NCI-H1417 (cell line): ENCODE measurements around the gene VAPA.

ENCODE experiments used
- DNase-seq, 3 experiments: peaks; one replicate each; lab custom pipeline; 2025; lab: John Stamatoyannopoulos, UW

Gene VAPA

DNA sequence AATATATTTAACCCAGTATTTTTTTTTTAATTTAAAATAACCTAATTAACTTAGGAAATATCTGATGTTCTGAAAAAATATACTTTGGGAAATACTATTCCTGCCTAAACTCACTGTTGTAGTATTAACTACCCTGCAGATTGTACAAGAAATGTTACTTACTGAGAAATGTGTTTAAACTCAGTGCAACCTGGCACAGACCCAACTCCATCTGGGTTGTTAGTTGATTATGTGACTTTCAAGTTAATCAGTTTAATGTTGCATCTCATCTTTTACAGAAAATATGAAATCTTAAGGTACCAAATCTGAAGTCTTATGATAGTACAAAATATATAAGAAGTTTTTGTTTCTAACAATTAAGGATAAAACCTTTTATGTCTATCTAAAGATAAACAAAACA lies 27.3 kb downstream of the VAPA start:
- peak in 1 of 3 experiments; percentile 14 for DNase-seq

DNA sequence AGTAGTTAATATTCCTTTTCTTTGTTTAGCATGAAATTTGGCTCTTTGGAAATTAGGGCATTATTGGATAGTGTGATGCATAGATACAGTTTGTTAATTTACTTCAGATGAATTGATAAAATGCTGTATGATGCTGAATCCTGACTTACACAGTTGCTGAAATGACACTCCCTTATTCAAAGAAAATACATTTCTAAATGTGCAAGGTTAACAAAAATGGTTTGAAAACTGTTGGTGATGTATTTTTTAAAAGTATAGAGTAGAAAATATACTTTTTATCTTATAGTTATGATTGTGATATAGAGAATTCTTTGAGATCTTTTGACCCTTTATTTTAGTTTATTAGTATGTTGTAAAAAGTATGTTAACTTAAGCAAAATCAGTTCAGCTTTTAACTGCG lies 27.8 kb downstream of the VAPA start:
- DNase-seq = no peak

DNA sequence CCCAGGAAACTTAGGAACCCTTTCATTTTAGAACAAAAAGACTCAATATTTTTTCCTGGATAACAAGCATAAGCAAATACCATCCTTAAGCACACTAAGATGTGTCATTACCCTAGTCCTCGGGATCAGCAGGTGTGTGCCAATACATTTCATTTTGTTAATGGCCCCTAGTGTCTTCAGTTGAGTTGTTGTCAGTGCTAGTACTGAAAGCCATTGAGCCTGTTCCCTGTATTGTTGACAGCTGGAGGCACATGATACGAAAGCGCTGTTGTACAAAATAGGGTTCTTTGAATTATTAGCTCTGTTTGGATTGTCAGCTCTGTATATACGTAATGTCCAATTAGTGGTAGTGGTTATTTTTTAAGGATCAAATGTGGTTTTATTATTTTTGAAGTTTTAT lies 29.5 kb downstream of the VAPA start:
- DNase-seq = peak; percentile 16 to 89 (median 40)

DNA sequence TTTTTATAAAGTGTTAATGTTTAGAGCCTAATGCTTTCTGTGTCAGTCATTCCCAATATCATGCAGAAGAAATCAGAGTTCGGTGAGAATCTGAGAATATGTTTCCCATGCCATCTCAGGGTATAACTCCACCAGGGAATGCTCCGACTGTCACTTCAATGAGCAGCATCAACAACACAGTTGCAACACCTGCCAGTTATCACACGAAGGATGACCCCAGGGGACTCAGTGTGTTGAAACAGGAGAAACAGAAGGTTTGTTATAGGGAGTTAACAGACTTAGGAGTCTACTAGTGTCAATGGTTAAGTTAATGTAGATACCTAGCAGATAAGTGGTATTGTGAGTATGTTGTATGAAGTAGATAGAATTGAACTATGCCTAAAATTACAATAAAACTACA lies 31.0 kb downstream of the VAPA start:
- peak in 1 of 3 experiments; percentile 25 for DNase-seq

DNA sequence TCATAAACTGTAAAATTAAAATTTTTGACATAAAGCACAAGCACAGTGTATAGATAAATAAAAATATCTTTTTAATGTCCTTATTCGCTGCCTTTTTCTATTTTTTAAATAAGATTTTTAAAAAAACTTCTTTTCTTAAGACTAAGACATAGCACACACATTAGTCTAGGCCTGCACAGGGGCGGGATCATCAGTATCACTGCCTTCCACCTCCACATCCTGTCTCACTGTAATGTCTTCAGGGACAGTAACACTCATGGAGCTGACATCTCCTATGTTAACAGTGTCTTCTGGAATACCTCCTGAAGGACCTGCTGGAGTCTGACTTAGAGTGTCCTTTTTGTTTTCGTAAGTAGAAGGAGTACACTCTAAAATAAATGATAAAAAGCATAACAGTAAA lies 33.0 kb downstream of the VAPA start:
- DNase-seq = no peak

DNA sequence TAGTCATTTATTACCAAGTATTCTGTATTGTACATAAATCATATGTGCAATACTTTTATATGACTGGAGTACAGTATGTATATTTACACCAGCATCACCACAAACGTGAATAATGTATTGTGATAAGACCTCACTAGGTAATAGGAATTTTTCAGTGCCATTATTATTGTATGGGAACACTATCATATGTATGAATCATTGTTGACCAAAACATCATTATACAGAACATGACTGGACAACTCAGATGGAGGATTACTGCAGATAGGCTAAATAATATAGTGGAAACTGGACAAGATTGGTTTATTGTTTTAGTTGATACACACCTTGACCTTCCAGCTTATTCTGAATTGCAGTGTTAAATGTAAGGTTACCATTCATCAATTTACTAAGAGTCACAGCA lies 33.4 kb downstream of the VAPA start:
- no peak for DNase-seq

DNA sequence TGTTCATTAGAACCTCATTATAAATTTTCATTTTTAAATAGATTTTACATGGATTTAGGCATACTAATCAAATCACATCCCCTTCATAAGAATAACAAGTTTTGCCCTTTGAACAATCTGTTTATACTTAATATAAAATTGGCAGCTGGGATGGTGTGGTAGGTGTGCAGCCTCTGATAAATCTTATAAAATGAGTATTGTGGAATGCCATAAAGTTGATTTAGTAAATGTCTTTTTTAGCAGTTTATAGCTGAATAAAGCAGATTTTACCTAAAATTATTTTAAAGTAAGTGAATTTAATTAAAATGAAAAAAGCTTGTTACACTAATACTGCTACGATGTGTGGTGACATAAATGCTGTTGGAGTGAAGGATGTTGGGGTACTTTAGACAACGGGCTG lies 35.5 kb downstream of the VAPA start:
- DNase-seq = no peak

DNA sequence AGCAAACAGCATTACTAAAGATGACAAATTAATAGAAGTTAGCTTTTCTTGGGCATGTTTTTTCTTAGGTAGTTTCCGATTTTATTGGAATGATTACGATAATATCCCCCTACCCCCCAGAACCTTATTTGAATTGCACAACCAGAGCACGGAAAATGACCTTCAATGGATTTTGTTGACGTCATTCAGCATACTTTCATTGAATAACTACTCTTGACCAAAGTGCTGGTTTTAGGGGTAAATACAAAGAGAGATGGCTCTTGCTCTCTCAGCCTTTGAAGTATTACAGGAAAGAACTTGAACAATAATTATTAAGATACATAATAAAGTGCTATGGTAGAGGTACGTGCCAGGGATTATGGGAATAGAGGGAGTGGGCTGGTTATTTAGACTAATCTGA lies 36.0 kb downstream of the VAPA start:
- no peak for DNase-seq

DNA sequence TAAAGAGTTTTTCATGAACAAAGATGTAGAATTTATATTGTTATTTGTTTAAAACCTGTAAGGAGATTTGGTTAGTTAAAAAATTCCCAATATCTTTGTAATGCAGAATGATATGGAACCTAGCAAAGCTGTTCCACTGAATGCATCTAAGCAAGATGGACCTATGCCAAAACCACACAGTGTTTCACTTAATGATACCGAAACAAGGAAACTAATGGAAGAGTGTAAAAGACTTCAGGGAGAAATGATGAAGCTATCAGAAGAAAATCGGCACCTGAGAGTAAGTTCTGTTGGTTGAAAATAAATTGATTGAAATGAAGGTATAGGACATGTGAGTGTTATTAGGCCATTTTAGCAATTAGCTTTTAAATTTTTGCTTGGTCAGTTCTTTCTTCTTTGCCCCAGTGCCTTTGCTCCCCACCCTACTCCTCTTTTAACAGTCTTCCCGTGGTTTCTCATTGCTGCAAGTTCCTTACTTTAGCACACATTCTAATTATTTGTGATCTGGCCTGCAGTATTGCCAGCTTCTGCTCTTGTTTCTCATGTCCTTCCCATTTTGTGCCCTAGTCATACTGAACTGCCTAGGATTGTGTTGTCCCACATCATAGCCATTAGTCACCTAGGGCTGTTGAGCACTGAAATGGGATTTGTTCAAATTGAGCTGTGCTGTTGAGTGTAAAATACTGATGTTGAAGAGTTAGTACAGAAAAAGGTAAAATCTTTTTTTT lies 36.6 kb downstream of the VAPA start:
- no peak for DNase-seq

DNA sequence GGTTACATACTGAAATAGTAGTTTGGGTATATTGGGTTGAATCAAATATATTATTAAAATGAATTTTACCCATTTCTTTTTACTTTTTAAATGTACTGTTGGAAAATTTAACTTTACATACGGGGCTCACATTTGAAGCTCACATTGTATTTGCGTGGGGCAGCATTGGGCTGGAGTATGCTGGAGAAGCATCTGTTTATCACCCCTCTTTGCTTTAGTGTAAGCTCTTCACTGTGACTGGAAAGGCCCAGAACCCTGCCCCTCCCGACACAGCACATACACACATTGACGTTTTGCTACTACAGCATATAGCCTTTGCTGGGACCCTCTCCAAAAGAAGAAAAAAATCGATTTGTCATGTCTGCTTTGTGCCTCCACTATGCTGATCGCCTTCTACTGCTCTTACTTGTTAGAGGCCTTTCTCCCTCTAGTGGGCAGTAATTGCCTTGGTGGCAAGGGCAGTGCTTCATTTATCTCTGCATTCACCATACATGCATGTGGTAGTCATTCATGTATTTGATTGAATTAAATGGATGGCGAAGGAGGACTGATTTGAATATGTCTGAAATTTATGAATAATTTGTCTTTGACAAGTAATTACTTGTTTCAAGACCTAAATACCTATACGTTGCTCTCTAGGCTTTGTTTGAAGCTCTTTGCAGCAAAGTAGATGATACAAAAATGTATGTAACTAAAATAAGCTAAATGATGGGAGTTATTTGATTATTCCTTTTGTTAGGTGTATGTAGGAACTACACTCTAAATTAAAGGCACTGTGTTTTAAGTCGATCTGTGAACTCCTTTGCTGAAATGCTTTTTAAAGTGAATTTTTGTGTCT lies 37.4 kb downstream of the VAPA start:
- DNase-seq = peak in 2 of 3 experiments; percentile 20 to 74

DNA sequence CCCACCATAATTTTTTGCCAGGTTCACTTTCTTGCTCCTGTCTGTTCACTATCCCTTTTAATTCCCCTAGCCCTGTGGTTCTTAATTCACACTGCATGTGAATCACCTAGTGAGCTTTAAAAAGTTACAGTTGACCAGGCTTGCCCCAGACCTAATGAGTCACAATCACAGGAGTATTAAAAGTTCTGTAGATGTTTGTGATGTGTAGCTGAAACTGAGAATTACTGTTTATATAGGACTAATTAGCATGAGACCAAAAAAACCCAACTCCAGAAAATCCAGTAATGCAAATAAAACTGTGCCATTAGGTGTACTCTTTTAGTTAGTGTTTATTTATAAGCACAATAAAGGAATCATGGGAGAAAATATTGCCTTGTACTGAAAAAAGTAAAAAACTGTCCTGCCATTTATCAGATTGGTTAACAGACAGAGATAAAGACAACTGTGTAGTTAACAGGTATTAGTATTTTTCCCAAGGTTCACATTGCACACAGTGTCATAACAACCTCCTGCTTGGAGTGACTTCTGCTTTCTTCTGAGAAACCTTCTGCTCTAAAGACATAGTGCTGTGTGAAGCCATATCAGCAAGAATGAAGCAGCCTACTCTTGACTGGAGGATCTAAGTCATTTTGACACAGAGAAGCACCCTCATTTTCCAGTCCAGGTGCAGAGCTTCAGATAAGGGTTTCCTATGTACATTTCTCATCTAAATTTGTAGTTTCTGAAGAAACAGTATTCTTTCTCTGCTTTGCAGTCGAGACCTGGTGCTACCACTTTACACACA lies 39.0 kb downstream of the VAPA start:
- no peak for DNase-seq

DNA sequence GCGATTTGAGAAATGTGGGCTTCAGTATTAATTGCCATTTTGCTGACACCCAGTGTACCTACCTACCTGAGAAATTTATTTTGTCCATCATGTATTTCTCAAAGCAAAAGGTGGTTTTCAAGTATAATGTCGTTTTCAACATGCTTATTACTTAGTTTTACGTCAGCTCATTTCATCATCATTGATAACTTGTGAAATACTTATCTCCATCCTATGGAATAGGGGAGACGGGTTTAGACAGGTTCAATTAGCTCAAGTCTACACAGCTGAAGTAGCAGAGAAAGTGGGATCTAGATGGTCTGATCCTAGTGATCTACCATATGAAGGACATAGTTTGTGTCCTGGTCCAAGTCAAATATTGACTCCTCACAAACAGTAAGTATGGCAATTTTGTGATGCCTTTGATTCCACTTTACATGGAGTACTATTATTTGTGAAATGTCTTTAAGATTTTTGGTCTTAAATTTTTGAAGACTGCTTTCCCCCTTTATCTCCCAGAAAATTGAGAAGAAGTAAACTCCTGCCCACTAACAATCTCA lies 45.1 kb downstream of the VAPA start:
- DNase-seq = no peak

DNA sequence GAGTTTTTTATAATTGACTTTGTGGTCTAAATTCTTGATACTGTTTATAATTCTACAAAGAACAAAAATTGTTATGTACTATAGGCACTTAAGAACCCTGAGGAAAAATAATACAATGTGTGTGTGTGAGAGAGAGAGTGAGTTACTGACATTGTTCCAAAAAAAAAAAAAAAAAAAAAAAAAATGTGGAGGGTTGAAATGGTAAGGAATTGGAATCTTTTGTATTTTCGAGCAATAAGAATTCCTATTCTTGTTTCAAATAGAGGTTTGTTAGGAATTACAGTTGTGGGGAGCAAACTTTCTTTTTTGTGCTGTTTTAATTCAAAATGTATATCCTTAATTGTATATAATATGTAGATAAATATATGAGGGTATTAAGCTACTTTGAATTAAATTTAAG lies 45.7 kb downstream of the VAPA start:
- DNase-seq = no peak

DNA sequence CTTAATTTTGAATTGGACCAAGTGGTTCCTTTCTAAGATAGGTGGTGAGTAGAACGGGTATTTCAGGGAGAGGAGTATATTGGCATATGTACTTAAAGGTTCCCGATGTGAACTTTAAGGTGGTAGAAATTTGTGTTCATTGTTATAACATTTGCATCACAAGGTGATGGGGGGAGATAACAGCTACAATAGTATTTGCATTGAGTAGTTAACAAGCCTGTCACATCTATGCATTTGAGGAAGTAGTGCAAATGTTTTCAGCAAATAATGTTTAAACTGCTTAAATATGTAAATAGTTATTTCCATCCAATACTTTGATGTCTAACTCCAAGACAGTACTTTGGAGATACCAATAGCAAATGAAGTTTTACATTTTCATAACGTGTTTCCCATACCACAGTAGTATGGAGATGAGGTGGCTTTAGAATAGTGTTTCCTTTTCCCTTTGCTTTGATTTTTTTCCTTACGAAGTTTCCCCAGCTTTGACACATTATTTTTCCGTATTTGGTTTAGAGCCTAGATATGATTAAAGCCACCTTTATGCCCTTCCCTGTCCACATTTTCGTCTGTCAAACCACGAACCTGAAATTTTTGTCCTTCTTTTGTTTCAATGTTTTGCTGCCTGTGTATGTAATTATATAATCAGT lies 46.6 kb downstream of the VAPA start:
- DNase-seq = no peak

DNA sequence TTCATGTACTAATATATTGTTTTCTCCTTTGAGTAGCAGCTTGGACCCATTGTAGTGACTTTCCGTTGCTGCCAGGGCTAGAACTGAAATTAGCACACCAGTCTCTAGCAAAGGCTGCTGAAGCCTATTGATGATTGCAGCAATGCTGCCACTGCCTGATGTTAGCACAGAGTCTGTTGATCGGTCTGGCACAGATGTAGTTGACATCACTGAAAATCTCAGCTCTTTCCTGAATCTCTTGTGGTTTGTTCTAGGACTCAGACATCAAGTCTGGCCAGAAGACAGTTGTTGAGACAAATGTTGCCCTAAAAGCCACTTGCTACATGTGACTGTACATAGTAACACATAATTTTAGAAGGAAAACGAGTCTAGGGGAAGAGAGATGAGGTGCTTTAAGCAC lies 47.2 kb downstream of the VAPA start:
- DNase-seq = no peak

DNA sequence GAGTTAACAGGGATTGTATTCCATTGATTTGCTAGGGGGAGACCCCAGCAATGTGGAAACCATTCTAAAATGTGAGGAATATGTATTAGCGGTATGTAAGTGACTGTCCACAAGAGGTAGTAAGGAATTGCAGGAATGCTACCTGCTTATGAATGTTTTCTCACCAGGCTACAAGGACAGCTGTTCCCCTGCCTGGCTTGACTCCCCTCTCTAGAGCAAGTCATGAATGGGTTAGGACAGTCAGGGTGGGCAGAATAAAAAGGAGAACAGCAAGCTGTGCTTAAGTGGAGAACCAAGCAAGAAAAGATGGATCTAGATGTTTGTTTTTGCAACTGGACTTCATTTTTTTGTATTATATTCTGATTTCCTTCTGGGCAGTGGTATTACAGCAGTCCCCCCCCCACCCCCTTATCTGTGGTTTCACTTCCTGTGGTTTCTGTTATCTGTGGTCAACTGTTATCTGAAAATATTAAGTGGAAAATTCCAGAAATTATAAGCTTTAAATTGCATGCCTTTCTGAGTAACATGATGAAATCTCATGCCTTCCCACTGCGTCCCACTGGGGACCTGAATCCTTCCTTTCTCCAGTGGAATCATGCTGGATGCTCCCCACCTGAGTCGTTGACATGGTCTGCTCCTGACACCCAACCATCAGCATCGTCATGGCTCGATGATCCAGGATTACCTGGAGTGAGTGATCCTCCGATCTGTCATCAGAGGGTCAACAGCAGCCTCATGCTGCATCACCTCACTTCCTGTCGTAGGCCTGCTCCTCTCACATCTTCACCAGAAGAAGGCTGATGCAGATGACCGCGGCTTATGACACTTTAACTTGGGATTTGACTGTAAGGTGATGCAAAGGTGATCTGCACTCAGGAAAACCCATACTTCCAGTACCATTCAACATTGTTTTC lies 52.2 kb downstream of the VAPA start:
- DNase-seq = no peak

DNA sequence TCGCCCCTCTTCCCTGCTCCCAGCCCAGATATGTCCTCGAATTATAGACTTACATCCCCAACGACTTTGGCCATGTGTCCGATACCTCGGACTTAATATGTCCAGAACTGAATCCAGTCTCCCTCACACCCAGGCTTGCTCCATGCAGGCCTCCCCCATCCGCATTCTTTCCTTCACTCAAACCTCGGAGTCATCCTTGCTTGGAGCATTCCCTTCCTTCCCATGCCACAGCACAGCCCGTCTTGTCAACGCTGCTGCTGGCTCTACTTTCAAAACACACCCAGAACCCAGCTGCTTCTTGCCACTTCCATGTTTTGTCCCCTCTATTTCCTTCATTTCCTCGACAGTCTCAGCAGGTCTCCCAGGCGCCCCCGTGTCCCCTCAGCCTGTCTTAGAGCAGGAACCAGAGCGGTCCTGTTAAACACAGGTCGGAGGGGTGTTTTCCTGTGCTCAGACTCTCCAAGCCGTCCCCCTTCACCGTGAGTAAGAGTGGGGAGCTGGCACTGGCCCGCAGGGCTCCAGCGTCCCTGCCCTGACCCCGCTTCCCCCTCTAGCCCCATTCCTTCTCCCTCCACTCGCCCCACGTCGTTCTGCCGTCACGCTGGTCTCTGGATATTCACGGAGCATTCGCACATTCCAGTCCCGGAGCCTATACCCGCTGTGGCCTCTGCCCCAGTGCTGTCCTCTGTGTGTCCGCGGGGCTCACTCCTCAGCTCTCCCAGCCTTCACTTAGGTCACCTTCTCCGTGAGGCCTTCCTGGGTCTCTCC lies 54.4 kb downstream of the VAPA start:
- DNase-seq = no peak

DNA sequence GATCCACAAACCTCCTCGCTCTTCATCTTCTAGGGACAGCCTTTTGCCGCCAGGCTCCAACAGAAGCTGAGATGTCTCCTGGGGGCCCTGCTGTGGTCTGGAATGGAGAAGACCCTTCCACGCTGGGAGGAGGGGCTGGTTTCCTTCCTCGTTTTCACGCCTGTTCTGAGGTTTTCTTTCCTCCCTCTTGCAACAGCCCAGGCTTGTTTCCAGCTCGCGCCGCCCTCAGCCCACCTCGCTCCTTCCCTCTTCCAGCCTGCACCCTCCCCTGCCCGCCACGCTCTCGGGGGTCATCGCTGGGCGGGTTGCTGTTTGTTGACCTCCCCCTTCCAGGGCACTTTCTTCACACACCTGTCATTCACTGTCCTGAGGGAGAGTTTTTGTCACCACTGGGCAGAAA lies 55.4 kb downstream of the VAPA start:
- no peak for DNase-seq

DNA sequence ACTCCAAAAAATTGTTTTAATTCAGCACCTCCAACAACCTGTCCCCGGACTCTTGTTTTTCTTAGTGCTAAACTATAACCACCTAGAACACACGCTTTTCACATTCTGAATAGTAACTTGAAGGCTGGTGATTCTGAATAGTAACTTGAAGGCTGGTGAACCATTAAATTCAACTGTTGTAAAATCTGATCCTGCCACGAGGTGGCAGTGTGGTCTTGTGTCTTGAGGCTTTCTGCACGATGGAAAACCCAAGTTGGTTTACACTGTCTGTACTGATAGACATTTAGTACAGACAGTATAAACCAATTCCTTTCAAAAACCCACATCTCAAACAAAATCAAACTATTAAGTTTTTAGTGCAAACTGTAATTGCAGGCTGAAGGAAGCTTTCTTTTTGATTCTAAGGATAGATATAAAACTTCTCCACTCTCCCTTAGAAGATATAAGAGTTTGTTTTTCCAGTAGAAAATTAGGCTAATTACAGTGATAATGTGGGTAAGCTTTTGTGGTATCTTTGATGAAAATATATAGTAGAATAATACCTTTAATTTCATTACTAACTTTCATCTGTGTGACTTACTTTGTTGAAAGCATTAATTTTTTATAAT lies 57.6 kb downstream of the VAPA start:
- DNase-seq = peak; percentile 71 to 94 (median 80)

DNA sequence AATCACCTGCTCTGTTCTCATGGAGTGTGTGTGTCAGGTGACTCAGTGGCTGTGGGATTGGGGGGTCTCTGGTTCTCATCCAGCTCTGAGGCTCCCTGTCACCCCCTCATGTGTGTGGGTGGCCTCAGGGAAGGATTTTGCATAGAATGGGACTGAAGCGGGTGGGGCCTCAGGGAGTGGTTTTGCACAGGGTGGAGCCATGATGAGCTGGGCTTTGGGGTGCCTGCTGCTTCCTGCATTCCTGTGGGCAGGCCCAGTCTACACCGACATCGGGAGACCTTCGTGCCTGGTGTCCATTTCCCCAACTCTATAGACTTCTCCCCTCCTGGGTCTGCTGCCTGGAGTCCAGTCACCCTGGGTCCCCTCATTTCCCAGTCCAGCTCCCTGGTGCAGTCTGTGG lies 59.7 kb downstream of the VAPA start:
- DNase-seq = no peak
